Measurements from ENCODE around the gene FAM170B. TPM values are rescaled to one million over a fixed set of nuclear protein-coding genes. Genes with fewer than 3 reads are reported as not detected.

The FAM170B gene
- total RNA-seq, 1 donor from 2014 or later: not detected

Other genes starting within 250 kb of the FAM170B start
- gene LRRC18, start 194.2 kb downstream of the FAM170B start, total RNA-seq: not detected
- gene VSTM4, start 18.5 kb downstream of the FAM170B start, total RNA-seq: 2.7 TPM
- gene TMEM273, start 54.4 kb upstream of the FAM170B start, total RNA-seq: 1.9 TPM
- gene C10orf71, start 165.1 kb upstream of the FAM170B start, total RNA-seq: not detected

Data from left lobe of liver (tissue), 1 donor.